GM19463 (cell line): ENCODE data around the gene AATK.

Source experiments
- ATAC-seq: cut with Tn5 transposase; IDR thresholded peaks from one replicate; pipeline ENCODE4 v1.9.1; 2021; ENCODE audit warnings: mild to moderate bottlenecking, moderate library complexity; ENCODE audit not compliant: unreplicated experiment

AATK gene

DNA sequence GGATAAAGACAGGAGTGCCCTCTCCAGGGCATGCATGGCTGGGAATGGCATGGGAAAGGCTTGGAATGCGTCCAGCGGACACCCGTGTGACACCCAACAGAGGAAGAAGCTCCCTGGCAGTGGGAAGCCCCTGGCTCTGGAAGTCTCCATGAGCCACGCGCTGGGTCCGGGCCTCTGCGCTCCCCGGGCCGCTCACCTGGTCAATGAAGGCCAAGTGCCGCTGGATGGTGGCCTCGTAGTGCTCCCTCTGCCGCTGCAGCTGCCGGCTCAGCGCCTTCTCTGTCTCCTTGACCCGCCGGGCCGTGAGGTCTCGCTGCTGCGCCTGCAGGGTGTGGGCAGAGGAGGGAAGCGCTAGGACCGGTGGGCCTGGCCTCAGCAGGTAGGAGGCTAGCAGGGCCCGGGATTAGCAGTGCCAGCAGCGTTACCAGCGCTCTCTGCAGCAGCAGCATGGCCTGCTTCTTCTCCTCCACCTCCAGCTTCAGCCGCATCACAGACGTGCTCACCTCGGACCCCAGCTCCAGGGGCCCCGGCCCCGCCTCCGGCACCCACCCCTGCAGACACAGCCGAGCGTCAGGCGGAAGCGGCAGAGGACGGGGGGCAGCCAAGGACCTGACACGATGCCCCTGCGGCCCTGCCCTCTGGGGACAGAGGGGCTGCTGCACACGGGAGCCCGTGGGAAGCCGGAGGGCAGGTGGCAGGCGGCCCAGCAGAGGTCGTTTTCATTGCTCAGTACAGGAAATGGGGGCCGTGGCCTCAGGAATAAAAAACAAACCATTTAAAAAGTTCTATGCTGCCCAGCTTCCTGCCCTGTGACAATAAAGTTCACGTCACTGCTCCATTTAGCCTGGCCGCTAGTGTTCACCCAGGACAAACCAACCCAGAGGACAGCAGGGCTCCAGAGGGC lies 30.7 kb upstream of the AATK start:
- ATAC-seq: no peak

DNA sequence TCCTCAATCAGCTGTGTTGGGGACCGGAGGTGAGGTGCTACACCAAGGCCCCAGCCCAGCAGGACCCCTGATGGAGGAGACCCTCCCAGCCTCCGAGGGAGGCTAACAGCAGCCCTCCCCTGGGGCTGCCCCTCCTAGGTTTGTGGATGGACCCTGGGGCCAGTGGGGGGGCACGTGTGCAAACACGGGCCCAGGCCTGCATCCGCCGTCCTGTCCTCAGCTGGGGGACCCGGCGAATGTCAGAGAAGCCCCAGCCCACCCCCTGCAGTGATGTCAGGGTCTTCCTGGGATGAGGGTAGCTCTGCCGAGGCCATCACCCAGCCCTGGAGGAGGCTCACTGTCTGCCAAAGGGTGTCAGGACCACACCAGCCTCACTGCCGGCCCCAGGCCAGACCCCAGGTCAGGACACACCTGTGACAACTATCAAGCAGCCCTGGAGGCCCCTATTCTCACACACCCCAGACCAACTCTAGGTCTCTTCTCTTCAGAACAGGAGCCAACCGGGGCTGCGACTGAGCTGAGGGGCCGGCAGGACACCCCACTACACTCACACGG lies 30.0 kb upstream of the AATK start:
- no peak for ATAC-seq

GRCh38 chr17:81194941-81195901 lies 29.2 kb upstream of the AATK start:
- no peak for ATAC-seq

- ATAC-seq: no peak
Observed at GRCh38 chr17:81194225-81194760, 28.3 kb upstream of the AATK start.

GRCh38 chr17:81193470-81194224 lies 27.6 kb upstream of the AATK start:
- no peak for ATAC-seq

DNA sequence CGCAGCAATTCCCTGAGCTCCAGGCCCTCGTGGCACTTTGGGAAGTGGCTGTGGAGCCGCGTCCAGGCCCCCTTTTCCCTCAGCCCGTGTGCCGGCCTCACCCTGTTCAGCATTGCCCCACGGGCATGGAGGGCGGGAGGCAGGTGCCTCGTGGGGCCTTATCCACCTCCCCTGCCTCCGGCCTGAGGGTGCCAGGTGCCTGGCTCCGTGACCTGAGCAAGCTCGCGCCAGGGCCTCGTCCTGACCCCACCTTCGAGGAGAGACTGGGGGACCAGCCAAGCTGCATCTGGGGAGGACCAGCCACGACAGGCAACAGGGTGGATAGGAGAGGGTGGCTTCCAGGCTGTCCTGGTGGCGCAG lies 27.0 kb upstream of the AATK start:
- ATAC-seq: no peak

DNA sequence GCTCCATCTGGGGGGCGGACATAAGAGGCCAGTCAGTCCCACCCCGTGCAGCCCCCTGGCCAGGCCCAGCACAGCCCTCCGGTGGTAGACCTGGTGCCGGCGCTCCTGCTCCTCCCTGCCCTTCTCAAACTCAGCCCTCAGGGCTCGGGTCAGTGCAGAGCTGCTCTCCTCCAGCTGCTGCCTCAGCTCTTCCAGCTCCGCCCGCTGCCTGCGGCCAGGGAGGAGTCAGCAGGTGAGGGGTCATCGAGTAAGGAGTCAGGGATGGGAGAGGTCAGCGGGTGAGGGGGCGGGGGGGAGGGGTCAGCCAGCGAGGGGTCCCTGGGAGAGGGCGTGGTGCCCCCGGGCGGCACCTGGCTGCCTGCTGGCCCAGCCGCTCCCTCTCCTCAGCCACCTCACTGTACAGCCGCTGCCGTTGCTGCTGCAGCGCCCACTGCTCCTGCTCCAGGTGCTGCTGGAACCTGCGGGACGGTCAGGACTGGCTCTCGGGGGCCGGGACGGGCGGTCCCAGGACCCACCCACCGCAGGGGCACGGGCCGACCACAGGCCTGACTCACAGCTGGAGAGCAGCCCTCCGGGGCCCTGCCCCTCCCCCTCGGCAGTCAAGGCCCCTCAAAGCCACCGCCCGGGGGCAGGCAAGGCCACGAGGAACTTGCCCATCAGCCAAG lies 26.5 kb upstream of the AATK start:
- no peak for ATAC-seq

DNA sequence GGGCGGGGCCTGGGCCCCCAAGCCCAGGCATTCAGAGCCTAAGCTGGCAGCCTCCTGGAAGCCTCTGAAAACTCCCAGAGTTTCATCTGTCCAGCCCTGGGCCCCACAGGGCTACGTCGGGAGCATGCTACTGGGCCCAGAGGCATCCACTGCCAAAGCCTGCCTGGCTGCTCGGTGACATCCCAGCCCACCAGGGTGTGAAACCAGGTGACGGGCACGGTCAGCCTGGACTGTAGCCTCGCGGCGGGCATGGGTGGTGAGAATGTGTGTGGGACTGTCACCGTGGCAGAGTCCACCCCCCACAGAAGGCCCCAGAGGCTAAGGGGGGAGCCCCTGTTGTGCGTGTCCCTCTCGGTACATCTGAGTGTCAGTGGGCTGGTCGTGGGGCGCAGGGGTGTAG lies 25.6 kb upstream of the AATK start:
- ATAC-seq: no peak

- ATAC-seq: no peak
Observed at GRCh38 chr17:81191116-81191515, 25.1 kb upstream of the AATK start.

- ATAC-seq: no peak
Observed at GRCh38 chr17:81190591-81190990, 24.6 kb upstream of the AATK start.

DNA sequence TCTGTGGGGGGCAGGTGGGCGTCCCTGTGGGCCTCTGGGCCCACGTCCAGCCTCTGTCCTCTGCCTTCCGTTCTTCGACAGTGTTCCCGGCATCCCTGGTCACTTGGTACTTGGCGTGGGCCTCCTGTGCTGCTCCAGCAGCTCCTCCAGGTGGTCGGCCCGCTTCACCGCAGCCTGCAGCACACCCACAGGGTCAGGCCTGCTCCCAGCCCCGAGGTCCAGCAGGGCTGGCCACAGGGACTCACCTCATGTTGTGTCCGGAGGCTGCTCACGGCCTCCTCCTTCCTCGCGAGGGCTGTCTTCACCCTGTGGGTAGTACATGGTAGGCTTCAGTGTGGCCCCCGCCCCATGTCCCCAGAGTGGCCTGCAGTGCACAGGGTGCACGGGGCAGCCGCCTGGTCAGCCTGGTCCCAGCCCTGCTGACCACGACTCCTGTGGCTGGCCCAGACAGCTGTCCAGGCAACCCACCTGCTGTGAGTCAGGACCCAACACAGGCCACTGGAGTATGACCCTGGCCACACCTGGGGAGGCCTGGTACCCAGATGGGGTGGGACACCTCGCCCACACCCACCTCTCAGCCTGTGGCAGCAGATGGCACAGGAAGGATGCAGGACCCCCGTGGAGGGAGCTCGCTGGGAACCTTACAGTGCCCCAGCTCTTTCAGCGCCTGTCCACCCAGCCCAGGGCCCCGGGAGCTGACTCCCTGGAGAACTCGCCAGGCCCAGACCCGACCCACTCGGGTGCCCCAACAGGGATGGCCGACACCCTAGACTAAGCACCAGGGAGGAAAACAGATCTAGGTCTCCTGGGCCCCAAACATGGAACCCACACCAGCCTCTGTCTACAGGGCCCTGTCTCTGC lies 23.9 kb upstream of the AATK start:
- ATAC-seq: no peak

DNA sequence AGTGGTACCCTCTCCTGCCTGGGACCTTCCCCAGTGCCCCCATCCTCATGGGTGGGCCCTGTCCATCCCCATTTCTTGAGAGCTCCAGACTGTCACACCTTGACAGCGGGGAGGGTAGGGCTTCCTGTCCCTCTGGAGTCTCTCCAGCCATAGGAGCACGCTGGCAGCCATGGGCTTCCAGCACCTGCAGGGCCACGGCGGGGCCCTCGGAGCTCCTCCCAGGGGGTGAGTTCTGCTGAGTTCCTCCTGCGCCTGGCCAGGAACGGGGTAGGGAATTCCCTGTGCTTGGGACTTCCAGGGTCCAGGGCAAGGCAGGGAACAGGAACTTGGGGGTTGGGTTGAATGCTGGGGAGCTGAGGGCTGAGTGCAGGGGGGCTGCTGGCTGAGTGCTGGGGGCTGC lies 23.0 kb upstream of the AATK start:
- no peak for ATAC-seq

DNA sequence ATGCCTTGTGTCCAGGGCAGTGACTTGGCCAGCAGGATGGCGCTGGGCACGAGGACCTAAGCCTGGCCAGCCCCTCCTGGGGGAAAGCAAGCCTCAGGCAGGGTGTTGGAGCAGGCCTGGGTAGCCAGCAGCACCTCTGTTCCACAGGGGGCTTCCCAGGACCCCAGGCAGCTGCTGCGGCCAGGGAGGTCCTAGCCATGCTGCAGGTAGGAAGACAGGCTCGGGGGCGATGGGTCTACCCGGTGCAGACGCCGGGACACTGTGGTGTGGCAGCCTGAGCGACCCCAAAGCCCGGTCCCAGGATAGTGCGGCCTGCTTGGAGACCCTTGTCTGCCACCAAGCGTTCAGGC lies 22.4 kb upstream of the AATK start:
- ATAC-seq: no peak

GRCh38 chr17:81187586-81188490 lies 21.8 kb upstream of the AATK start:
- ATAC-seq: no peak

DNA sequence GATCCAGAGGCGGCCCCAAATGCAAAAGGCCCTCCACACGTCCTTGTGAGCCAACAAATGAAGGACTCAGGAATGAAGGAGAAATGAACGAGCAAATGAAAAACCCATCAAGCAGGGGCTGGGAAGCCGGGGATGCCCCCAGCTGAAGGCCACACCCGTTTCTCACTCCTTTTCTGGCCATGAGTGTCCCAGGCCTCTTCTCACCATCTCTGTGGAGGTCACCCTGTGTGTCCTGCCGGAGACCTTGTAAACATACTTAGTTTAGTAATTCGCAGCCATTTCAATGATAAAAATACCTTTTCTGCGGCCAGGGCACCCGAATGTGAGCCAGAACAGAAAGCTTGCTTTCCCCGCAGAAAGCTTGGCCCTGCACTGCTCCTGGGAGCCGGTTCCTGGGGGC lies 21.1 kb upstream of the AATK start:
- ATAC-seq: no peak

- no peak for ATAC-seq
Observed at GRCh38 chr17:81186203-81186602, 20.2 kb upstream of the AATK start.

- no peak for ATAC-seq
Observed at GRCh38 chr17:81184555-81184954, 18.5 kb upstream of the AATK start.

GRCh38 chr17:81183807-81184206 lies 17.8 kb upstream of the AATK start:
- ATAC-seq: no peak
